Activated T-cell treated with anti-CD3 and anti-CD28 coated beads, Interleukin-2, amount 50 U/mL, for 4 hours (primary cell): ENCODE measurements around the gene ABRACL. TPM values are rescaled to one million over a fixed set of nuclear protein-coding genes. Genes with fewer than 3 reads are reported as not detected.
A peak's percentile ranks its signal among the peaks of the same experiment; 100 is the strongest.
"Not testable (repeated sequence)": the region's sequence is repeated elsewhere in the genome, so short reads cannot be mapped to it uniquely, and the experiment has no call there.

Experiments
- ATAC-seq, 2 donors: fragments of 200-7000 bp; cut with Tn5 transposase; one replicate each; pipeline ENCODE4 v1.10.0; 2021
- DNase-seq: peaks from one replicate; pipeline ENCODE4 v3.0.0-alpha.2; 2020
- H3K27me3 Mint-ChIP-seq: one replicate; pipeline ENCODE4 v1.8.0; 2021; ENCODE audit warnings: low read depth, mixed read lengths
- H3K36me3 Mint-ChIP-seq: one replicate; pipeline ENCODE4 v1.8.0; 2022; ENCODE audit warnings: mixed read lengths; ENCODE audit not compliant: insufficient read depth
- H3K4me1 Mint-ChIP-seq: one replicate; pipeline ENCODE4 v1.8.0; 2021; ENCODE audit warnings: low read depth, mixed read lengths
- H3K4me3 Mint-ChIP-seq: one replicate; pipeline ENCODE4 v1.8.0; 2021; ENCODE audit warnings: mild to moderate bottlenecking, moderate library complexity, mixed read lengths
- H3K9me3 Mint-ChIP-seq: one replicate; pipeline ENCODE4 v1.8.0; 2021; ENCODE audit warnings: mixed read lengths
- total RNA-seq, 3 donors: library from RNA; stranded (reverse); gene quantifications; one replicate each; pipeline ENCODE4 v1.2.1, GENCODE V29; 2021

Gene ABRACL
- total RNA-seq, 3 donors from 2014 or later, result 161 to 191 (median 176) TPM

- H3K36me3 Mint-ChIP-seq, DNase-seq, H3K4me3 Mint-ChIP-seq, H3K9me3 Mint-ChIP-seq, H3K27me3 Mint-ChIP-seq, ATAC-seq: not testable (repeated sequence)
- peaks cover 11% of the 10 kb centered on the region for H3K4me1 Mint-ChIP-seq
Measured at GRCh38 chr6:139025416-139025815, 3.1 kb upstream of the ABRACL start.

- ATAC-seq (peak; percentile 36 to 38), DNase-seq (peak; percentile 13)
- Mint-ChIP-seq H3K4me1 (peaks cover 17% of the 10 kb centered on the region), H3K9me3 (no peaks in the 10 kb centered on the region), H3K4me3 (no peak overlapping the region), H3K36me3 (peaks cover 2% of the 10 kb centered on the region), H3K27me3 (no peaks in the 10 kb centered on the region)
Measured at GRCh38 chr6:139027620-139028182, 844 bp upstream of the ABRACL start.

GRCh38 chr6:139028215-139028657 is 309 bp upstream of the ABRACL start:
- H3K9me3 Mint-ChIP-seq, result no peaks in the 10 kb centered on the region
- H3K27me3 Mint-ChIP-seq, result no peaks in the 10 kb centered on the region
- DNase-seq, result no peak
- no peak overlapping the region for H3K4me3 Mint-ChIP-seq
- H3K4me1 Mint-ChIP-seq, result peaks cover 21% of the 10 kb centered on the region
- ATAC-seq, result peak; percentile 5 to 13
- peaks cover 2% of the 10 kb centered on the region for H3K36me3 Mint-ChIP-seq

GRCh38 chr6:139029470-139030227 is 1.1 kb downstream of the ABRACL start:
- Mint-ChIP-seq H3K27me3 (no peaks in the 10 kb centered on the region), H3K9me3 (no peaks in the 10 kb centered on the region), H3K36me3 (peaks cover 11% of the 10 kb centered on the region), H3K4me3 (no peak overlapping the region), H3K4me1 (peaks cover 25% of the 10 kb centered on the region)
- ATAC-seq (peak; percentile 27), DNase-seq (peak; percentile 6)

GRCh38 chr6:139030228-139030963 is 1.9 kb downstream of the ABRACL start:
- no peaks in the 10 kb centered on the region for H3K27me3 Mint-ChIP-seq
- DNase-seq, result no peak
- no peaks in the 10 kb centered on the region for H3K9me3 Mint-ChIP-seq

GRCh38 chr6:139037490-139037889 is 8.9 kb downstream of the ABRACL start:
- H3K27me3 Mint-ChIP-seq, result no peaks in the 10 kb centered on the region
- ATAC-seq (no peak), DNase-seq (no peak)
- H3K4me1 Mint-ChIP-seq, result peaks cover 24% of the 10 kb centered on the region
- peaks cover 55% of the 10 kb centered on the region for H3K36me3 Mint-ChIP-seq
- H3K9me3 Mint-ChIP-seq, result no peaks in the 10 kb centered on the region
- no peak overlapping the region for H3K4me3 Mint-ChIP-seq

More at GRCh38 chr6:139030228-139030963, 1.9 kb downstream of the ABRACL start:
- ATAC-seq, result no peak
- H3K4me3 Mint-ChIP-seq, result no peak overlapping the region
- H3K4me1 Mint-ChIP-seq, result peaks cover 25% of the 10 kb centered on the region
- H3K36me3 Mint-ChIP-seq, result peaks cover 14% of the 10 kb centered on the region

GRCh38 chr6:139044250-139044649 is 15.7 kb downstream of the ABRACL start:
- no peak overlapping the region for H3K4me3 Mint-ChIP-seq
- DNase-seq (no peak), ATAC-seq (no peak)
- H3K9me3 Mint-ChIP-seq, result no peaks in the 10 kb centered on the region
- H3K4me1 Mint-ChIP-seq, result peaks cover 6% of the 10 kb centered on the region
- no peaks in the 10 kb centered on the region for H3K27me3 Mint-ChIP-seq
- H3K36me3 Mint-ChIP-seq, result peaks cover 42% of the 10 kb centered on the region

GRCh38 chr6:139047677-139048076 is 19.1 kb downstream of the ABRACL start:
- H3K9me3 Mint-ChIP-seq, result no peaks in the 10 kb centered on the region
- H3K27me3 Mint-ChIP-seq, result no peaks in the 10 kb centered on the region
- peaks cover 19% of the 10 kb centered on the region for H3K36me3 Mint-ChIP-seq
- H3K4me3 Mint-ChIP-seq, result no peak overlapping the region
- no peak for ATAC-seq
- peaks cover 4% of the 10 kb centered on the region for H3K4me1 Mint-ChIP-seq
- DNase-seq, result no peak

- ATAC-seq, result peak in 1 of 2 donors; percentile 25
- not testable (repeated sequence) for DNase-seq
Measured at GRCh38 chr6:139048912-139049311, 20.4 kb downstream of the ABRACL start.

GRCh38 chr6:139050131-139050769 is 21.7 kb downstream of the ABRACL start:
- not testable (repeated sequence) for ATAC-seq, H3K36me3 Mint-ChIP-seq, H3K27me3 Mint-ChIP-seq, H3K4me1 Mint-ChIP-seq, DNase-seq, H3K9me3 Mint-ChIP-seq, H3K4me3 Mint-ChIP-seq

More at GRCh38 chr6:139048912-139049311, 20.4 kb downstream of the ABRACL start:
- not testable (repeated sequence) for H3K4me1 Mint-ChIP-seq, H3K4me3 Mint-ChIP-seq, H3K27me3 Mint-ChIP-seq, H3K9me3 Mint-ChIP-seq
- H3K36me3 Mint-ChIP-seq, result peaks cover 12% of the 10 kb centered on the region

- no peaks in the 10 kb centered on the region for H3K9me3 Mint-ChIP-seq
- peaks cover 4% of the 10 kb centered on the region for H3K4me1 Mint-ChIP-seq
- H3K36me3 Mint-ChIP-seq, result peaks cover 2% of the 10 kb centered on the region
- ATAC-seq, result no peak
- no peak overlapping the region for H3K4me3 Mint-ChIP-seq
- DNase-seq, result no peak
- no peaks in the 10 kb centered on the region for H3K27me3 Mint-ChIP-seq
Measured at GRCh38 chr6:139050770-139051313, 22.3 kb downstream of the ABRACL start.

- ATAC-seq, result no peak
- H3K4me3 Mint-ChIP-seq, result no peak overlapping the region
- no peaks in the 10 kb centered on the region for H3K27me3 Mint-ChIP-seq
- no peaks in the 10 kb centered on the region for H3K9me3 Mint-ChIP-seq
- DNase-seq, result no peak
- H3K36me3 Mint-ChIP-seq, result no peaks in the 10 kb centered on the region
- peaks cover 4% of the 10 kb centered on the region for H3K4me1 Mint-ChIP-seq
Measured at GRCh38 chr6:139051396-139052060, 23.0 kb downstream of the ABRACL start.

- H3K4me1 Mint-ChIP-seq, result no peaks in the 10 kb centered on the region
- no peak for ATAC-seq
- DNase-seq, result no peak
- no peaks in the 10 kb centered on the region for H3K27me3 Mint-ChIP-seq
- no peak overlapping the region for H3K4me3 Mint-ChIP-seq
- no peaks in the 10 kb centered on the region for H3K36me3 Mint-ChIP-seq
- H3K9me3 Mint-ChIP-seq, result no peaks in the 10 kb centered on the region
Measured at GRCh38 chr6:139053382-139053781, 24.8 kb downstream of the ABRACL start.
